ENCODE measurements around the gene ICA1.

DNA sequence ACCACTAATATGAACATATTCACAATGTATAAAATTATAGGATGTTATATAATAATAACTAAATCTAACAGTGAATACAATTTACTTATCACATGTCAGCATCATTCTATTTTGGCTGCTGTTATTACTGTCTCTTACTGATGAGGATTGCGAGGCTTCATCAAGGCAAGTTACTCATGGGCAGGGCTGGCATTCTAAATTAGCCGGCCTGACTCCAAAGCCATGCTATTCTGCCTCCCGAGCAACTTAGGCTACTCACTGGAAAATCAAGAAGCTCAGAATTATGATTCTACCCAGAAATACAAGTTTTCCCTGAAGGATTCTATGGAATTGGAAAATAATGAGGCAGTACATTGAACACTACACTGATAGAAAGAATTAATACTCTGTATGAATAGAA is 101.7 kb downstream of the ICA1 start:
- TF ChIP-seq, protein P1, sequence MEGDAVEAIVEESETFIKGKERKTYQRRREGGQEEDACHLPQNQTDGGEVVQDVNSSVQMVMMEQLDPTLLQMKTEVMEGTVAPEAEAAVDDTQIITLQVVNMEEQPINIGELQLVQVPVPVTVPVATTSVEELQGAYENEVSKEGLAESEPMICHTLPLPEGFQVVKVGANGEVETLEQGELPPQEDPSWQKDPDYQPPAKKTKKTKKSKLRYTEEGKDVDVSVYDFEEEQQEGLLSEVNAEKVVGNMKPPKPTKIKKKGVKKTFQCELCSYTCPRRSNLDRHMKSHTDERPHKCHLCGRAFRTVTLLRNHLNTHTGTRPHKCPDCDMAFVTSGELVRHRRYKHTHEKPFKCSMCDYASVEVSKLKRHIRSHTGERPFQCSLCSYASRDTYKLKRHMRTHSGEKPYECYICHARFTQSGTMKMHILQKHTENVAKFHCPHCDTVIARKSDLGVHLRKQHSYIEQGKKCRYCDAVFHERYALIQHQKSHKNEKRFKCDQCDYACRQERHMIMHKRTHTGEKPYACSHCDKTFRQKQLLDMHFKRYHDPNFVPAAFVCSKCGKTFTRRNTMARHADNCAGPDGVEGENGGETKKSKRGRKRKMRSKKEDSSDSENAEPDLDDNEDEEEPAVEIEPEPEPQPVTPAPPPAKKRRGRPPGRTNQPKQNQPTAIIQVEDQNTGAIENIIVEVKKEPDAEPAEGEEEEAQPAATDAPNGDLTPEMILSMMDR (optimal IDR thresholded peaks at IDR 0.05 in 1 of 3, IDR thresholded peaks at IDR 0.05 in 1 of 3, conservative IDR thresholded peaks at IDR 0.05 in 1 of 3; ENCODE audit: extremely low read depth in 1 of 3, insufficient read depth in 2 of 3, low read length in 3 of 3): no peak
- TF ChIP-seq EZH2 (IDR thresholded peaks at IDR 0.05; ENCODE audit: low read length): no peak

Measured in keratinocyte (primary cell).